ENCODE measurements around the gene TGM3.

The TGM3 gene

GRCh38 chr20:2285613-2286012, 10.2 kb upstream of the TGM3 start:
- DNase-seq, result no peak

GRCh38 chr20:2287504-2287903, 8.3 kb upstream of the TGM3 start:
- DNase-seq, result no peak

GRCh38 chr20:2289475-2289874, 6.3 kb upstream of the TGM3 start:
- DNase-seq, result no peak

- DNase-seq, result no peak
These were observed 5.3 kb upstream of the TGM3 start for GRCh38 chr20:2290486-2290885.

- DNase-seq, result no peak
These were observed 3.2 kb upstream of the TGM3 start for GRCh38 chr20:2292416-2293110.

- DNase-seq, result no peak
These were observed 2.3 kb upstream of the TGM3 start for GRCh38 chr20:2293486-2293885.

GRCh38 chr20:2293971-2294370, 1.8 kb upstream of the TGM3 start:
- DNase-seq, result no peak

GRCh38 chr20:2295286-2295685, 515 bp upstream of the TGM3 start:
- DNase-seq, result no peak

- DNase-seq, result no peak
These were observed 939 bp downstream of the TGM3 start for GRCh38 chr20:2296524-2297356.

GRCh38 chr20:2297357-2297728, 1.5 kb downstream of the TGM3 start:
- no peak for DNase-seq

- no peak for DNase-seq
These were observed 2.3 kb downstream of the TGM3 start for GRCh38 chr20:2298116-2298515.

GRCh38 chr20:2298701-2299100, 2.9 kb downstream of the TGM3 start:
- DNase-seq, result no peak

GRCh38 chr20:2299301-2299700, 3.5 kb downstream of the TGM3 start:
- no peak for DNase-seq

GRCh38 chr20:2300002-2300401, 4.2 kb downstream of the TGM3 start:
- no peak for DNase-seq

GRCh38 chr20:2300420-2300819, 4.6 kb downstream of the TGM3 start:
- DNase-seq, result no peak

- no peak for DNase-seq
These were observed 5.4 kb downstream of the TGM3 start for GRCh38 chr20:2301164-2301622.

GRCh38 chr20:2302384-2303060, 6.7 kb downstream of the TGM3 start:
- DNase-seq, result no peak

- no peak for DNase-seq
These were observed 7.9 kb downstream of the TGM3 start for GRCh38 chr20:2303673-2304072.

GRCh38 chr20:2304180-2304579, 8.4 kb downstream of the TGM3 start:
- no peak for DNase-seq

- no peak for DNase-seq
These were observed 9.2 kb downstream of the TGM3 start for GRCh38 chr20:2305029-2305428.

GRCh38 chr20:2305479-2305878, 9.7 kb downstream of the TGM3 start:
- DNase-seq, result no peak

- no peak for DNase-seq
These were observed 10.1 kb downstream of the TGM3 start for GRCh38 chr20:2305946-2306345.

GRCh38 chr20:2307136-2307535, 11.3 kb downstream of the TGM3 start:
- no peak for DNase-seq

GRCh38 chr20:2311329-2311728, 15.5 kb downstream of the TGM3 start:
- no peak for DNase-seq

Measured in stimulated activated CD8-positive, alpha-beta memory T cell treated with anti-CD3 and anti-CD28 coated beads, Interleukin-4, amount 100 ng/mL, for 48 hours (primary cell).